ENCODE results near the gene USO1. TPM values are rescaled to one million over a fixed set of nuclear protein-coding genes. Genes with fewer than 3 reads are reported as not detected.

The USO1 gene
- total and polyA plus RNA-seq, 9 of the 15 experiments (the other 6 are each of a cell fraction or from before 2014, with no cell fraction given) = 19.3 to 97.8 (median 48.5) TPM

DNA sequence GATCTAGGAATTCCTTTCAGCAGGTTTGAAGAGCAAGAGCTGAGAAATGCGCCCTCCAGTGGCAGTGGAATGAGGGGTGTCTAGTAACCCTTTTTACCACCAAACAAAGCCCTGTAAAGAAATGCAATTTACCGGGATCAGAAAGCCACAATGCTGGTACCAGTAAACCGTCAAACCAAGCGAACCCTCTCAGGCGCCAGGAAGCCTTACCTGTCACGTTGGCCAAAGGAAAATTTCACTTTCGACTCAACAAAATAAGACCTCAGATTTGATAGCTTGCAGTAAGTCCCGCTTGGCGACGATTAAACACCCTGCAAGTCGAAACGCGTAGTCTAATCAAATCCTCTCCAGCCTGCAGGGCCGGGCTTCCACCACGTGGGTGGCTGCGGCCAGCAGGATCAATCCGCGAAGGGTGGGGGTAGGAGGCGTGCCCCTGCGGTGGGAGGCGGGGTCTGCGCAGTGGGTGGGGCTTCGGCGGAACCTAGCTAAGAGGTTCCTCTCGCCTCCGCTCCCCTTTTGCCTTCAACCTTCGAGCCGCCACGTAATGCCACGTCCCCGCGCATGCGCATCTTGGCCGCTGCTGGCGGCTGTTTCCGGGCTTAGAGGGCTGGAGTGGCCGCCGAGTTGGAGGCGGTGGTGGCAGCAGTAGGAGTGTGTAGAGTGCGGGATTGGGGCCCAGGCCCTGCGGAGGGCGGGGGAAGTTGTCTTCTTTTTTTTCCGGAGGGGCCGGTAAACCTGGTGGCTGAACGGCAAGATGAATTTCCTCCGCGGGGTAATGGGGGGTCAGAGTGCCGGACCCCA is at the start of gene USO1 (continued):
- TF ChIP-seq, protein P1, sequence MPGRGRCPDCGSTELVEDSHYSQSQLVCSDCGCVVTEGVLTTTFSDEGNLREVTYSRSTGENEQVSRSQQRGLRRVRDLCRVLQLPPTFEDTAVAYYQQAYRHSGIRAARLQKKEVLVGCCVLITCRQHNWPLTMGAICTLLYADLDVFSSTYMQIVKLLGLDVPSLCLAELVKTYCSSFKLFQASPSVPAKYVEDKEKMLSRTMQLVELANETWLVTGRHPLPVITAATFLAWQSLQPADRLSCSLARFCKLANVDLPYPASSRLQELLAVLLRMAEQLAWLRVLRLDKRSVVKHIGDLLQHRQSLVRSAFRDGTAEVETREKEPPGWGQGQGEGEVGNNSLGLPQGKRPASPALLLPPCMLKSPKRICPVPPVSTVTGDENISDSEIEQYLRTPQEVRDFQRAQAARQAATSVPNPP (IDR thresholded peaks at IDR 0.05; ENCODE audit: borderline replicate concordance, insufficient read depth, insufficient read length) = no peak
- TF ChIP-seq, protein P2, sequence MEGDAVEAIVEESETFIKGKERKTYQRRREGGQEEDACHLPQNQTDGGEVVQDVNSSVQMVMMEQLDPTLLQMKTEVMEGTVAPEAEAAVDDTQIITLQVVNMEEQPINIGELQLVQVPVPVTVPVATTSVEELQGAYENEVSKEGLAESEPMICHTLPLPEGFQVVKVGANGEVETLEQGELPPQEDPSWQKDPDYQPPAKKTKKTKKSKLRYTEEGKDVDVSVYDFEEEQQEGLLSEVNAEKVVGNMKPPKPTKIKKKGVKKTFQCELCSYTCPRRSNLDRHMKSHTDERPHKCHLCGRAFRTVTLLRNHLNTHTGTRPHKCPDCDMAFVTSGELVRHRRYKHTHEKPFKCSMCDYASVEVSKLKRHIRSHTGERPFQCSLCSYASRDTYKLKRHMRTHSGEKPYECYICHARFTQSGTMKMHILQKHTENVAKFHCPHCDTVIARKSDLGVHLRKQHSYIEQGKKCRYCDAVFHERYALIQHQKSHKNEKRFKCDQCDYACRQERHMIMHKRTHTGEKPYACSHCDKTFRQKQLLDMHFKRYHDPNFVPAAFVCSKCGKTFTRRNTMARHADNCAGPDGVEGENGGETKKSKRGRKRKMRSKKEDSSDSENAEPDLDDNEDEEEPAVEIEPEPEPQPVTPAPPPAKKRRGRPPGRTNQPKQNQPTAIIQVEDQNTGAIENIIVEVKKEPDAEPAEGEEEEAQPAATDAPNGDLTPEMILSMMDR (IDR thresholded peaks at IDR 0.05 in 2 of 3, conservative IDR thresholded peaks at IDR 0.05 in 1 of 3; ENCODE audit: insufficient read depth in 2 of 3, low read depth in 1 of 3, low read length in 3 of 3) = peak; percentile 65 to 92 (median 84); a peak in 5 of 6 replicates
- TF ChIP-seq, protein P3, sequence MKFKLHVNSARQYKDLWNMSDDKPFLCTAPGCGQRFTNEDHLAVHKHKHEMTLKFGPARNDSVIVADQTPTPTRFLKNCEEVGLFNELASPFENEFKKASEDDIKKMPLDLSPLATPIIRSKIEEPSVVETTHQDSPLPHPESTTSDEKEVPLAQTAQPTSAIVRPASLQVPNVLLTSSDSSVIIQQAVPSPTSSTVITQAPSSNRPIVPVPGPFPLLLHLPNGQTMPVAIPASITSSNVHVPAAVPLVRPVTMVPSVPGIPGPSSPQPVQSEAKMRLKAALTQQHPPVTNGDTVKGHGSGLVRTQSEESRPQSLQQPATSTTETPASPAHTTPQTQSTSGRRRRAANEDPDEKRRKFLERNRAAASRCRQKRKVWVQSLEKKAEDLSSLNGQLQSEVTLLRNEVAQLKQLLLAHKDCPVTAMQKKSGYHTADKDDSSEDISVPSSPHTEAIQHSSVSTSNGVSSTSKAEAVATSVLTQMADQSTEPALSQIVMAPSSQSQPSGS (CRISPR knock-in tag; IDR thresholded peaks at IDR 0.05) = no peak
- TF ChIP-seq ZNF57 (CRISPR knock-in tag; IDR thresholded peaks at IDR 0.05) = no peak
- TF ChIP-seq, protein P4, sequence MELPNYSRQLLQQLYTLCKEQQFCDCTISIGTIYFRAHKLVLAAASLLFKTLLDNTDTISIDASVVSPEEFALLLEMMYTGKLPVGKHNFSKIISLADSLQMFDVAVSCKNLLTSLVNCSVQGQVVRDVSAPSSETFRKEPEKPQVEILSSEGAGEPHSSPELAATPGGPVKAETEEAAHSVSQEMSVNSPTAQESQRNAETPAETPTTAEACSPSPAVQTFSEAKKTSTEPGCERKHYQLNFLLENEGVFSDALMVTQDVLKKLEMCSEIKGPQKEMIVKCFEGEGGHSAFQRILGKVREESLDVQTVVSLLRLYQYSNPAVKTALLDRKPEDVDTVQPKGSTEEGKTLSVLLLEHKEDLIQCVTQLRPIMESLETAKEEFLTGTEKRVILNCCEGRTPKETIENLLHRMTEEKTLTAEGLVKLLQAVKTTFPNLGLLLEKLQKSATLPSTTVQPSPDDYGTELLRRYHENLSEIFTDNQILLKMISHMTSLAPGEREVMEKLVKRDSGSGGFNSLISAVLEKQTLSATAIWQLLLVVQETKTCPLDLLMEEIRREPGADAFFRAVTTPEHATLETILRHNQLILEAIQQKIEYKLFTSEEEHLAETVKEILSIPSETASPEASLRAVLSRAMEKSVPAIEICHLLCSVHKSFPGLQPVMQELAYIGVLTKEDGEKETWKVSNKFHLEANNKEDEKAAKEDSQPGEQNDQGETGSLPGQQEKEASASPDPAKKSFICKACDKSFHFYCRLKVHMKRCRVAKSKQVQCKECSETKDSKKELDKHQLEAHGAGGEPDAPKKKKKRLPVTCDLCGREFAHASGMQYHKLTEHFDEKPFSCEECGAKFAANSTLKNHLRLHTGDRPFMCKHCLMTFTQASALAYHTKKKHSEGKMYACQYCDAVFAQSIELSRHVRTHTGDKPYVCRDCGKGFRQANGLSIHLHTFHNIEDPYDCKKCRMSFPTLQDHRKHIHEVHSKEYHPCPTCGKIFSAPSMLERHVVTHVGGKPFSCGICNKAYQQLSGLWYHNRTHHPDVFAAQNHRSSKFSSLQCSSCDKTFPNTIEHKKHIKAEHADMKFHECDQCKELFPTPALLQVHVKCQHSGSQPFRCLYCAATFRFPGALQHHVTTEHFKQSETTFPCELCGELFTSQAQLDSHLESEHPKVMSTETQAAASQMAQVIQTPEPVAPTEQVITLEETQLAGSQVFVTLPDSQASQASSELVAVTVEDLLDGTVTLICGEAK (IDR thresholded peaks at IDR 0.05) = no peak; the same call in 1 of the 2 replicates
- TF ChIP-seq, protein P4 (CRISPR knock-in tag; IDR thresholded peaks at IDR 0.05) = no peak
- peak; percentile 79; the same call in 1 of the 2 replicates for TF ChIP-seq GTF2E2 (tag; IDR thresholded peaks at IDR 0.05)
- TF ChIP-seq CREBBP (IDR thresholded peaks at IDR 0.05; ENCODE audit: low read depth, low read length) = no peak
- peak; percentile 55 to 60 for TF ChIP-seq RAD21 (CRISPR knock-in tag; conservative IDR thresholded peaks at IDR 0.05 in 1 of 2, IDR thresholded peaks at IDR 0.05 in 1 of 2)
